Transverse colon (tissue), 3 donors: ENCODE results near the gene LRRC47.

Source experiments
- CTCF ChIP-seq, 5 experiments: fragments of 200-600 bp in 3 of 5; fragments of 450-650 bp in 2 of 5; sonication (generic) in 3 of 5; IDR thresholded peaks; 1 replicate in 2 of 5; 2 replicates in 3 of 5; pipeline ENCODE4 v1.5.1; 2016 to 2017; ENCODE audit warnings: antibody characterized with exemption in 5 of 5, inconsistent platforms in 3 of 5, mild to moderate bottlenecking in 2 of 5, moderate library complexity in 1 of 5
- POLR2A ChIP-seq: fragments of 450-650 bp; IDR thresholded peaks from one replicate; pipeline ENCODE4 v1.6.1; 2016; ENCODE audit warnings: antibody characterized with exemption, mild to moderate bottlenecking, moderate library complexity

- TF ChIP-seq CTCF (IDR thresholded peaks at IDR 0.05) (no peak), POLR2A (no peak)
Observed at GRCh38 chr1:3779912-3780416, 16.3 kb downstream of the LRRC47 start.
